ENCODE measurements around the gene GMPPB. TPM values are rescaled to one million over a fixed set of nuclear protein-coding genes. Genes with fewer than 3 reads are reported as not detected.
"Not testable (repeated sequence)": the region's sequence is repeated elsewhere in the genome, so short reads cannot be mapped to it uniquely, and the experiment has no call there.

Gene GMPPB
- total and polyA plus RNA-seq, 2 of the 8 experiments (the other 6 are each of a cell fraction or from before 2014, with no cell fraction given): 20.9 to 23.9 TPM

DNA sequence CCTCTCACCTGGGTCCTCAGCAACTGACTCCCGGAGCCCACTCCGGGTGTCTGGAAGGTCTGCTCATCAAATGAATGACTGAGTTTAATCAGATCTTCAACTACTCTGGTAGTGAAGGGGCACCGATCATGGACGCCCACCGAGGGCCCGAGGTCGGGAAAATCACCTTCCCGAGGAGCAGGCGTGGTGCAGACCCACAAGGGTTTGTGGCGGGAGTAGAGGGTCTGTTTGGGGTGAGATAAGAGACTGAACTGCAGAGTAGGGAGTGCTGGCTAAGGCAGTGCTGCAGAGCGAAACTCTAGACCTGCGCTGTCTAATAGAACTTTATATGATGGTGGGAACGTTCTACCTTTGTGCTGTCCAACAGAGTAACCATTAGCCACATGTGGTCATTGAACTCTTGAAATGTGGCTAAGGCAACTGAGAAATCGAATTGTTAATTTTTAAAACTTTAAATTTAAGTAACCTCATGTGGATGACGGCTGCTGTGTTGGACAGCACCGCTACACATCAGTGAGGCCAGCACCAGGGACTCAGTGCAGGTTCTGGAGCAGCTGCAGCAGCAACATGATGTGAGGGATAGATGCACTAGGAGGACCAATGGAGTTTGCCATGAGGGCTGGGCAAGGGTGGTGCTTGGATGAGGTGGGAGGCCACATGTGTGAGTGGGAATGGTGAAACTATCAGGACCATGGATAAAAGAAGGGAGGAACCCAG lies 33.7 kb downstream of the GMPPB start:
- not testable (repeated sequence) for H3K27ac ChIP-seq (ENCODE audit: low read depth, low read length); H3K27me3 ChIP-seq (replicated peaks in 1 of 4; ENCODE audit: control insufficient read depth in 3 of 4, extremely low read depth in 1 of 4, insufficient read depth in 3 of 4, low read length in 3 of 4); H2BK5ac ChIP-seq (ENCODE audit: low read depth, low read length); H2BK120ac ChIP-seq (replicated peaks; ENCODE audit: low read depth, low read length); H3K56ac ChIP-seq (replicated peaks; ENCODE audit: insufficient read length, low read depth, low read length); H3K79me1 ChIP-seq (ENCODE audit: low read depth, low read length); H4K5ac ChIP-seq (ENCODE audit: insufficient read length, low read depth, low read length); H2BK12ac ChIP-seq (ENCODE audit: low read depth, low read length); H4K20me1 ChIP-seq (replicated peaks in 1 of 2; ENCODE audit: control insufficient read depth in 1 of 2, insufficient read depth in 2 of 2, low read length in 2 of 2); H2BK20ac ChIP-seq (ENCODE audit: low read length); H3K18ac ChIP-seq (ENCODE audit: extremely low read depth, low read length); H3K4ac ChIP-seq (replicated peaks; ENCODE audit: insufficient read length, low read depth, low read length); DNase-seq (ENCODE audit: low read depth in 1 of 2, low spot score in 2 of 2); FAIRE-seq; H3K4me1 ChIP-seq (replicated peaks in 1 of 4; ENCODE audit: control insufficient read depth in 3 of 4, insufficient read depth in 4 of 4, low read length in 3 of 4); H3K9me3 ChIP-seq (ENCODE audit: insufficient read depth in 2 of 2, low read depth in 1 of 2, low read length in 1 of 2); H4K91ac ChIP-seq (replicated peaks; ENCODE audit: insufficient read length, low read length); H3K14ac ChIP-seq (ENCODE audit: insufficient read length); H2AK5ac ChIP-seq (ENCODE audit: low read depth, low read length); H3K79me2 ChIP-seq (ENCODE audit: control insufficient read depth in 1 of 2, insufficient read depth in 2 of 2, low read length in 2 of 2); H3K23ac ChIP-seq (ENCODE audit: insufficient read length); H2BK15ac ChIP-seq (ENCODE audit: low read length); H3K36me3 ChIP-seq (ENCODE audit: control insufficient read depth in 2 of 4, insufficient read depth in 4 of 4, low read length in 3 of 4)
- Histone ChIP-seq H4K8ac (ENCODE audit: extremely low read depth, insufficient read depth, low read length) (peak overlapping the region; percentile 9; the same call in 1 of the 2 replicates), H3K4me2 (ENCODE audit: insufficient read depth in 1 of 2, low read depth in 2 of 2, low read length in 2 of 2) (peak overlapping the region; percentile 44 to 66), H3K23me2 (ENCODE audit: low read depth, low read length) (peaks cover 14% of the 10 kb centered on the region), H3K4me3 (ENCODE audit: extremely low read depth in 1 of 4, insufficient read depth in 2 of 4, low read depth in 3 of 4, low read length in 4 of 4) (peak overlapping the region; percentile 81 to 98 (median 88)), H2AFZ (ENCODE audit: low read length) (0 out of 2 replicates have a peak overlapping the region, but pooled peaks have one; percentile 40), H3K9ac (replicated peaks in 1 of 4; ENCODE audit: extremely low read depth in 1 of 4, low read depth in 3 of 4, low read length in 3 of 4) (peak overlapping the region; percentile 51 to 66 (median 62))
- ChIA-PET POLR2A (ENCODE audit: partially characterized antibody) (interaction anchor here (1.9 to 2.6 kb wide), 2 partner anchors 12 to 29 kb away, joined by 7 to 12 read pairs; partner anchors contain the start of gene AMIGO3), CTCF (ENCODE audit: partially characterized antibody) (interaction anchor here (0.6 to 2.0 kb wide), 3 partner anchors 11 to 1268 kb away, joined by 3 to 11 read pairs (median 3); no protein-coding TSS in a partner anchor)
- WGBS, 2 experiments (ENCODE audit: extremely low coverage in 1 of 2, insufficient coverage in 1 of 2, insufficient read length in 1 of 2, insufficient replicate concordance in 2 of 2, low coverage in 1 of 2, low lambda C conversion rate in 2 of 2, missing lambda C conversion rate in 1 of 2): 20% methylated on average over 16 of the region's 16 CpGs; no CpG with 5 or more reads in 1 of the 2 experiments
- peak; percentile 34 for TF ChIP-seq KDM4A (IDR thresholded peaks at IDR 0.05; ENCODE audit: low read depth, low read length, severe bottlenecking)

Measured in H1 (cell line).